PC-9 (cell line): ENCODE data around the gene WDR18. TPM values are rescaled to one million over a fixed set of nuclear protein-coding genes. Genes with fewer than 3 reads are reported as not detected.
A peak's percentile ranks its signal among the peaks of the same experiment; 100 is the strongest.

Experiments
- BruUV-seq: library from RNA; stranded (reverse); fragments of 400-500 nt; replicated peaks from 2 replicates; lab custom pipeline; 2021; lab: Mats Ljungman, UMichigan
- CTCF ChIA-PET: fragments of 300-600 bp; sonication (Branson Sonifier 250); formaldehyde crosslinking; loops from one replicate; lab custom pipeline; 2022; ENCODE audit warnings: antibody characterized with exemption; lab: Charles Lee
- POLR2A ChIA-PET: fragments of 300-600 bp; sonication (Branson Sonifier 250); formaldehyde crosslinking; loops from one replicate; lab custom pipeline; 2022; ENCODE audit warnings: antibody characterized with exemption; ENCODE audit not compliant: unreplicated experiment; lab: Charles Lee
- DNase-seq, 2 experiments: peaks; one replicate each; pipeline versions ENCODE4 v3.0.0 to v3.0.0-alpha.2; 2015 to 2022; ENCODE audit warnings: mixed read lengths in 1 of 2
- H2AFZ ChIP-seq: fragments of 200-600 bp; sonication (generic); 2 replicates; pipeline ENCODE4 v1.8.1; 2017; ENCODE audit warnings: antibody characterized with exemption
- H3F3A ChIP-seq: fragments of 200-600 bp; sonication (generic); 2 replicates; pipeline ENCODE4 v1.8.1; 2017; ENCODE audit warnings: antibody characterized with exemption, mild to moderate bottlenecking, low read depth; ENCODE audit not compliant: insufficient read depth
- H3K27ac ChIP-seq: fragments of 200-600 bp; sonication (generic); 2 replicates; pipeline ENCODE4 v1.6.1; 2016; ENCODE audit warnings: mixed run types
- H3K27me3 ChIP-seq: fragments of 200-600 bp; sonication (generic); 2 replicates; pipeline ENCODE4 v1.6.1; 2016; ENCODE audit warnings: low read depth, mixed run types; ENCODE audit not compliant: insufficient read depth
- H3K36me3 ChIP-seq: fragments of 200-600 bp; sonication (generic); 2 replicates; pipeline ENCODE4 v1.6.1; 2016; ENCODE audit warnings: low read depth, mixed run types
- H3K4me1 ChIP-seq: fragments of 200-600 bp; sonication (generic); replicated peaks from 2 replicates; pipeline ENCODE4 v1.6.1; 2016; ENCODE audit warnings: mixed run types; ENCODE audit not compliant: insufficient read depth
- H3K4me2 ChIP-seq: fragments of 200-600 bp; sonication (generic); 2 replicates; pipeline ENCODE4 v1.6.1; 2017; ENCODE audit warnings: mixed run types
- H3K4me3 ChIP-seq: fragments of 200-600 bp; sonication (generic); 2 replicates; pipeline ENCODE4 v1.6.1; 2016; ENCODE audit warnings: mixed run types
- H3K79me2 ChIP-seq: fragments of 200-600 bp; sonication (generic); 2 replicates; pipeline ENCODE4 v1.6.1; 2017; ENCODE audit warnings: low read depth, mixed run types
- H3K9me2 ChIP-seq: fragments of 200-600 bp; sonication (generic); 2 replicates; pipeline ENCODE4 v1.8.1; 2017; ENCODE audit warnings: mild to moderate bottlenecking; ENCODE audit not compliant: insufficient read depth
- H3K9me3 ChIP-seq: fragments of 200-600 bp; sonication (generic); 2 replicates; pipeline ENCODE4 v1.8.1; 2016; ENCODE audit warnings: low read depth; ENCODE audit not compliant: insufficient read depth
- H4K20me1 ChIP-seq: fragments of 200-600 bp; sonication (generic); 2 replicates; pipeline ENCODE4 v1.8.1; 2017; ENCODE audit not compliant: insufficient read depth
- CTCF ChIP-seq: fragments of 200-600 bp; sonication (generic); conservative IDR thresholded peaks from 2 replicates; pipeline ENCODE4 v1.6.1; 2017; ENCODE audit warnings: mixed run types, antibody characterized with exemption, mild to moderate bottlenecking, moderate library complexity
- EZH2 ChIP-seq: fragments of 200-600 bp; sonication (generic); IDR thresholded peaks from 2 replicates; pipeline ENCODE4 v1.8.0; 2017; ENCODE audit warnings: antibody characterized with exemption, low read depth
- intact Hi-C: fragments of 100-400 bp; cut with micrococcal nuclease; formaldehyde crosslinking; loops from one replicate; pipeline ENCODE4 v1.10.0; 2022; ENCODE audit not compliant: unreplicated experiment
- total RNA-seq: library from RNA; stranded (reverse); gene quantifications from 2 replicates; pipeline ENCODE4 v1.2.3, GENCODE V29; 2021

Gene WDR18
- total RNA-seq, 1 experiment from 2014 or later, result 61.5 TPM

GRCh38 chr19:941292-942132 lies 42.6 kb upstream of the WDR18 start:
- Histone ChIP-seq H3K4me2 (peak overlapping the region; percentile 77), H3K27me3 (no peaks in the 10 kb centered on the region), H2AFZ (no peak overlapping the region), H3F3A (peaks cover 32% of the 10 kb centered on the region), H3K9me2 (no peaks in the 10 kb centered on the region), H3K4me1 (peaks cover 31% of the 10 kb centered on the region), H3K79me2 (no peaks in the 10 kb centered on the region), H3K4me3 (peak overlapping the region; percentile 35; the same call in 1 of the 2 replicates), H4K20me1 (peaks cover 38% of the 10 kb centered on the region), H3K36me3 (no peaks in the 10 kb centered on the region), H3K27ac (no peak overlapping the region), H3K9me3 (no peaks in the 10 kb centered on the region)
- TF ChIP-seq EZH2 (no peak), CTCF (no peak)
- ChIA-PET CTCF (no interaction called here), POLR2A (no interaction called here)
- BruUV-seq, result no TSS peak
- DNase-seq, result no peak
- intact Hi-C loops, result no loop called here

GRCh38 chr19:942133-942645 lies 42.0 kb upstream of the WDR18 start:
- Histone ChIP-seq H3K27ac (no peak overlapping the region), H3K4me1 (peaks cover 31% of the 10 kb centered on the region), H3F3A (peaks cover 32% of the 10 kb centered on the region), H3K4me3 (no peak overlapping the region), H3K79me2 (no peaks in the 10 kb centered on the region), H4K20me1 (peaks cover 38% of the 10 kb centered on the region), H3K4me2 (no peak overlapping the region), H2AFZ (no peak overlapping the region), H3K9me2 (no peaks in the 10 kb centered on the region), H3K36me3 (no peaks in the 10 kb centered on the region), H3K9me3 (no peaks in the 10 kb centered on the region), H3K27me3 (no peaks in the 10 kb centered on the region)
- DNase-seq, result no peak
- TF ChIP-seq CTCF, result no peak
- TF ChIP-seq EZH2, result no peak
- intact Hi-C loops, result no loop called here
- POLR2A ChIA-PET, result no interaction called here
- CTCF ChIA-PET, result no interaction called here
- BruUV-seq, result no TSS peak

- no peak overlapping the region for H3K4me3 ChIP-seq
- no peaks in the 10 kb centered on the region for H3K9me3 ChIP-seq
- no peak overlapping the region for H3K4me2 ChIP-seq
- no peaks in the 10 kb centered on the region for H3K79me2 ChIP-seq
- no peaks in the 10 kb centered on the region for H3K9me2 ChIP-seq
- H3K36me3 ChIP-seq, result no peaks in the 10 kb centered on the region
- intact Hi-C loops, result no loop called here
- H2AFZ ChIP-seq, result no peak overlapping the region
- ChIA-PET POLR2A (interaction anchor here (0.6 kb wide), 1 partner anchor 190 kb away, joined by 6 read pairs; no protein-coding TSS in a partner anchor), CTCF (no interaction called here)
- H3F3A ChIP-seq, result peaks cover 32% of the 10 kb centered on the region
- DNase-seq, result no peak
- H3K27ac ChIP-seq, result no peak overlapping the region
- peaks cover 31% of the 10 kb centered on the region for H3K4me1 ChIP-seq
- H3K27me3 ChIP-seq, result no peaks in the 10 kb centered on the region
- TF ChIP-seq EZH2, result no peak
- TF ChIP-seq CTCF, result no peak
- H4K20me1 ChIP-seq, result peaks cover 38% of the 10 kb centered on the region
- BruUV-seq, result no TSS peak
Measured at GRCh38 chr19:943551-944170, 40.5 kb upstream of the WDR18 start.
